Keratinocyte (primary cell): ENCODE measurements around the gene RER1.

ENCODE experiments used
- CTCF ChIP-seq, 3 experiments: IDR thresholded peaks in 1 of 3; conservative IDR thresholded peaks in 1 of 3; optimal IDR thresholded peaks in 1 of 3; 2 replicates in 2 of 3; 3 replicates in 1 of 3; pipeline versions ENCODE3 to v1.5.1; 2011; ENCODE audit warnings: low read length in 3 of 3, mild to moderate bottlenecking in 3 of 3, moderate library complexity in 2 of 3, control low read depth in 1 of 3, inconsistent platforms in 1 of 3; ENCODE audit not compliant: insufficient read depth in 2 of 3; ENCODE audit errors: extremely low read depth in 1 of 3
- EZH2 ChIP-seq: IDR thresholded peaks from one replicate; pipeline ENCODE4 v1.6.1; 2012; ENCODE audit warnings: inconsistent platforms, mild to moderate bottlenecking, low read length, moderate library complexity

- TF ChIP-seq CTCF (optimal IDR thresholded peaks at IDR 0.05 in 1 of 3, IDR thresholded peaks at IDR 0.05 in 1 of 3, conservative IDR thresholded peaks at IDR 0.05 in 1 of 3; ENCODE audit: extremely low read depth in 1 of 3, insufficient read depth in 2 of 3, low read length in 3 of 3) (no peak), EZH2 (no peak)
These were observed 56.4 kb downstream of the RER1 start for GRCh38 chr1:2448098-2448445.
